Stimulated activated naive CD8-positive, alpha-beta T cell treated with anti-CD3 and anti-CD28 coated beads, Interleukin-15, Interleukin-2, amounts not matched to agents 100 ng/mL and 50 ng/mL, for 24 hours (primary cell): ENCODE data around the gene OTUD4.

ENCODE experiments used
- H3K27ac Mint-ChIP-seq: one replicate; pipeline ENCODE4 v1.8.0; 2021; ENCODE audit warnings: mild to moderate bottlenecking, mixed read lengths
- H3K27me3 Mint-ChIP-seq: one replicate; pipeline ENCODE4 v1.8.0; 2021; ENCODE audit warnings: mixed read lengths
- H3K36me3 Mint-ChIP-seq: one replicate; pipeline ENCODE4 v1.8.0; 2021; ENCODE audit warnings: low read depth, mixed read lengths
- H3K4me1 Mint-ChIP-seq: one replicate; pipeline ENCODE4 v1.8.0; 2021; ENCODE audit warnings: low read depth, mixed read lengths
- H3K4me3 Mint-ChIP-seq: one replicate; pipeline ENCODE4 v1.8.0; 2021; ENCODE audit warnings: mild to moderate bottlenecking, mixed read lengths
- H3K9me3 Mint-ChIP-seq: one replicate; pipeline ENCODE4 v1.8.0; 2021; ENCODE audit warnings: mixed read lengths

Gene OTUD4

GRCh38 chr4:145103496-145103895, 76.9 kb downstream of the OTUD4 start:
- peak overlapping the region; percentile 22 for H3K4me3 Mint-ChIP-seq
- peaks cover 55% of the 10 kb centered on the region for H3K36me3 Mint-ChIP-seq
- H3K9me3 Mint-ChIP-seq = no peaks in the 10 kb centered on the region
- H3K27ac Mint-ChIP-seq = peak overlapping the region; percentile 41
- H3K27me3 Mint-ChIP-seq = no peaks in the 10 kb centered on the region
- H3K4me1 Mint-ChIP-seq = peaks cover 15% of the 10 kb centered on the region

- Mint-ChIP-seq H3K4me1 (peaks cover 16% of the 10 kb centered on the region), H3K9me3 (no peaks in the 10 kb centered on the region), H3K4me3 (no peak overlapping the region), H3K27ac (no peak overlapping the region), H3K27me3 (no peaks in the 10 kb centered on the region), H3K36me3 (peaks cover 47% of the 10 kb centered on the region)
Observed at GRCh38 chr4:145102619-145103018, 77.8 kb downstream of the OTUD4 start.

GRCh38 chr4:145101091-145101490, 79.3 kb downstream of the OTUD4 start:
- no peak overlapping the region for H3K4me3 Mint-ChIP-seq
- H3K27me3 Mint-ChIP-seq = no peaks in the 10 kb centered on the region
- H3K27ac Mint-ChIP-seq = no peak overlapping the region
- no peaks in the 10 kb centered on the region for H3K9me3 Mint-ChIP-seq
- H3K4me1 Mint-ChIP-seq = peaks cover 27% of the 10 kb centered on the region
- peaks cover 38% of the 10 kb centered on the region for H3K36me3 Mint-ChIP-seq

GRCh38 chr4:145099653-145100052, 80.7 kb downstream of the OTUD4 start:
- Mint-ChIP-seq H3K27ac (peak overlapping the region; percentile 99), H3K9me3 (no peaks in the 10 kb centered on the region), H3K27me3 (no peaks in the 10 kb centered on the region), H3K36me3 (peaks cover 36% of the 10 kb centered on the region), H3K4me3 (peak overlapping the region; percentile 92), H3K4me1 (peaks cover 34% of the 10 kb centered on the region)

GRCh38 chr4:145098675-145099037, 81.7 kb downstream of the OTUD4 start:
- H3K4me1 Mint-ChIP-seq = peaks cover 34% of the 10 kb centered on the region
- no peaks in the 10 kb centered on the region for H3K27me3 Mint-ChIP-seq
- no peaks in the 10 kb centered on the region for H3K9me3 Mint-ChIP-seq
- peak overlapping the region; percentile 99 for H3K27ac Mint-ChIP-seq
- peaks cover 40% of the 10 kb centered on the region for H3K36me3 Mint-ChIP-seq
- peak overlapping the region; percentile 92 for H3K4me3 Mint-ChIP-seq

- peak within 1 kb of the TSS; percentile 92 for H3K4me3 Mint-ChIP-seq
- H3K27ac Mint-ChIP-seq = peak within 1 kb of the TSS; percentile 99
- peaks cover 34% of the 10 kb centered on the region for H3K4me1 Mint-ChIP-seq
- H3K36me3 Mint-ChIP-seq = peaks cover 43% of the 10 kb centered on the region
- no peaks in the 10 kb centered on the region for H3K27me3 Mint-ChIP-seq
- H3K9me3 Mint-ChIP-seq = peaks cover 4% of the 10 kb centered on the region
Observed at GRCh38 chr4:145097821-145098674, 82.3 kb downstream of the OTUD4 start, which contains the start of the genes ABCE1 and ANAPC10. Gene ABCE1 (plus strand): TSS chr4:145098311. CDS start chr4:145104413, 6,102 bp downstream. Gene ANAPC10 (minus strand): TSS chr4:145098196. CDS start chr4:145096099, 2,097 bp downstream.

GRCh38 chr4:145097331-145097820, 83.0 kb downstream of the OTUD4 start:
- Mint-ChIP-seq H3K4me1 (peaks cover 34% of the 10 kb centered on the region), H3K36me3 (peaks cover 49% of the 10 kb centered on the region), H3K4me3 (peak overlapping the region; percentile 92), H3K9me3 (peaks cover 4% of the 10 kb centered on the region), H3K27me3 (no peaks in the 10 kb centered on the region), H3K27ac (peak overlapping the region; percentile 99)

GRCh38 chr4:145093638-145094037, 86.8 kb downstream of the OTUD4 start:
- no peak overlapping the region for H3K4me3 Mint-ChIP-seq
- peaks cover 28% of the 10 kb centered on the region for H3K4me1 Mint-ChIP-seq
- peaks cover 4% of the 10 kb centered on the region for H3K9me3 Mint-ChIP-seq
- H3K27me3 Mint-ChIP-seq = no peaks in the 10 kb centered on the region
- H3K36me3 Mint-ChIP-seq = peaks cover 60% of the 10 kb centered on the region
- H3K27ac Mint-ChIP-seq = no peak overlapping the region

GRCh38 chr4:145090380-145090779, 90.0 kb downstream of the OTUD4 start:
- peaks cover 22% of the 10 kb centered on the region for H3K4me1 Mint-ChIP-seq
- peaks cover 4% of the 10 kb centered on the region for H3K9me3 Mint-ChIP-seq
- peaks cover 69% of the 10 kb centered on the region for H3K36me3 Mint-ChIP-seq
- H3K27me3 Mint-ChIP-seq = no peaks in the 10 kb centered on the region
- H3K4me3 Mint-ChIP-seq = no peak overlapping the region
- no peak overlapping the region for H3K27ac Mint-ChIP-seq

- H3K9me3 Mint-ChIP-seq = no peaks in the 10 kb centered on the region
- no peaks in the 10 kb centered on the region for H3K27me3 Mint-ChIP-seq
- no peak overlapping the region for H3K4me3 Mint-ChIP-seq
- peaks cover 51% of the 10 kb centered on the region for H3K36me3 Mint-ChIP-seq
- H3K27ac Mint-ChIP-seq = no peak overlapping the region
- peaks cover 20% of the 10 kb centered on the region for H3K4me1 Mint-ChIP-seq
Observed at GRCh38 chr4:145083891-145084605, 96.3 kb downstream of the OTUD4 start.
